GM19238 (cell line): ENCODE measurements around the gene SLC49A3.
A peak's percentile ranks its signal among the peaks of the same experiment; 100 is the strongest.

Experiments
- DNase-seq: peaks from one replicate; pipeline ENCODE4 v3.0.0; 2011; ENCODE audit warnings: low spot score; ENCODE audit not compliant: insufficient read length

Gene SLC49A3

DNA sequence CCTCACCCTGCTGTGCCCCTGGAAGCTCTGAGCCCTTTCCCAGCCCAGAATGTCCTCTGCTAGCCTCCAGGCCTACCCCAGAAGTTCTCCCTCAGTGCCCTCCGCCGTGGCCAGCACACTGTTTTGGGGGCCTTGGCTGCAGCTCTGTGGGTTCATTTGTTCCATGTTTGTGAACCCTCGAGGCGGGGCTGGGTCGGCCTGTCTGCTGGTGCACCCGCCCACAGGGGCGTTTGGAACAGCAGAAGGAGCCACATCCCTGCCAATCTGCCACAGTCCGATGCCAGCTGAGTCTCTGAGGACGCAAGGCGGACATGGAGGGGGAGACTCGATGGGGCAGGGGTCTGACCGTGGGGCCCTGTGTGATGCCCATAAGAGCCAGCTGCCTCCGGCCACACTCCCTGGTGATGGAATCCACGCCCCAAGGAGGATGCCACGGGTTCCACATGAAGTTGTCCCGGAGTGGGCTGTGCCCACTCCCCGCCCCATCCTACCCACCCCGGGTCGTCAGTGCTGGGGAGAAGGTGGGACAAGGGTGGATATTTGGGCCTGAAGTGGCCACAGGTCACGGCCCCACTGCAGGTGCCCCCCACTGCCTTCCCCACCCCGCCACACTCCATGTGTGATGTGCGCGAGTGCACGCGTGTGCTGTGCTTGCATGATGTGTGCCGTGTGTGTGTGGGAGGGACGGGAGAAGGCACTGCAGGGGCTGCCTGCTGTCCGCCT lies 22.0 kb downstream of the SLC49A3 start:
- DNase-seq: no peak

DNA sequence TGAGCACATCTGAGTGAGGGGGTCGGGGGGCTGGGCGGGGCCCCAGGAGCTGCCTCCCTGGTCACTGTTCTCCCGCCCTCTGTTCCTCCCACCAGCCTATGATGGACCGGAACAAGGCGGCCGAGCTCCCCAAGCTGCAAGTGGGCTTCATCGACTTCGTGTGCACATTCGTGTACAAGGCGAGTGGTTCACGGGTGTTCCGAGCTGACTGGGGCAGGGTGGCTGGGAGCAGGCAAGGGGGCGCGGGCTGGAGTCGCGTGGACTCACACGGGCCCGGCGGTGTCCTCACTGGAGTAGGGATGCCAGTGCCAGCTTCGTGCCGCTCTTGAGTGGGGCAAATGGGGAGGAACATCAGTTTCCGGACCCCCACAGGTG lies 22.5 kb downstream of the SLC49A3 start:
- DNase-seq: no peak

DNA sequence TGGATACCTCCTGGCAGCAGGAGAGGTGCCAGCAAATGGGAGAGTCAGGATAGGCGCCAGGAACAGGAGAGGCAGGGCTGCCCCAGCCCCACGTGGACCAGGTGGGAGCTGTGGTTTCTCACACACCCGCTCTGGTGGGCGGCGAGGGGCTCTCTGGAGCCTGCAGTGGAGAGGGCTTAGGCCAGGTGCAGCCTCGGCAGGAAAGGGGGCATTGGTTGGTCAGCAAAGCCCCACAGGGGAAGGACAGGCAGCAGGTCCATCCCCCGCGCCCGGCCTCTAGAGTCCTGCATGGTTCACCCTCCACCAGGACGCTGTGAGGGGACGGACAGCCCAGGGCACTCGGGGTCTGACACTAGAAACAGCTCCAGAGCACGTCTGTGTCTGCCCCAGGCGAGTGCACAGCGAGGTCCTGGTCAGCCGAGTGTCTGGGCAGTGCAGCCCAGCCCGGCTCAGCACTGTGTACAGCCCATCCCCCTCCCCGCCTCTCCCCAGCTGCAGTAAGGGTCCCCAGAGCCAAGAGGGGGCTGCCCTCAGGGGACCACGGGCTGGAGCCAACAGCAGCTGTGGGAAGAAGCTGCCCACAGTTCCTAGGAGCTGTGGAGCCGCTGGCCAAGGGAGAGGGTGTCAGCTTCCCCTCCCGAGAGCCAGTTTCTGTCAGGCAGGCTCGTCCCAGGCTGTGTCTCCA lies 23.1 kb downstream of the SLC49A3 start:
- DNase-seq: no peak

DNA sequence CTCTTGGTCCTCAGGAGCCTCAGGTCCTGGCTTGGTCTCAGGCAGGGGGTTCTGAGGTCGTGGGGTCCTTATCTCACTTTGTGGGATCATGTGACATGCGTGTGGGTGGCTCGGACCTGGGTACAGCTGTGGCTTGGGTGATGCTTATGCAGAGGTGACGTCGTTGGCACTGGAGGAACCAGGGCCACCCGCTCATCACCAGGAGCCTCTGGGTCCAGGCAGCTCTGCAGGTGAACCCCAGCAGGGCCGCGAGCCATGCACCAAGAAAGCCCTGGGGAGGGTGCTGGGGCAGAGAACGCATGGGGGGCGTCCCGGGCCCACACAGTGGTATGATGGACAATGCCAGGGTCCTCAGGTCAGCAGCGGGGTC lies 23.6 kb downstream of the SLC49A3 start:
- DNase-seq: no peak

DNA sequence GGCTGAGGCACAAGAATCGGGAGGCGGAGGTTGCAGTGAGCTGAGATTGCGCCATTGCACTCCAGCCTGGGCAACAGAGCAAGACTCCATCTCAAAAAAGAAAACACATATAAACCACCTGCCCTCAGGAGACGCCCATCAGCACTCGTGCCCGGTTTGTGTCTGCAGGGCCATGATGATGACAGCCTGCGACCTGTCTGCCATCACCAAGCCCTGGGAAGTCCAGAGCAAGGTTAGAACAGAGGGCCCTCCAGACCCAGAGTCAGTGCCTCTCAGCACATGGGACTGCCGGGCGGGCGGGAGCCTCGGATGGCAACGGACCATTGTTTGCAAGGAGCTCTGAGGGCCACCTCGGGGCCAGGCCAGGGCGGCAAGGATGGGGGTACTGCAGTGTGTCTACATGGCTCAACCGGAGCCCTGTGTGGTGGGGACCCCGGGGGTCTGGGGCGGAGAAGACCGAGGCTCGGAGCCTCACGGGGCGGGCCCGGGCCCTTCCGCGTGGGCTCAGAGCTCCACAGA lies 24.2 kb downstream of the SLC49A3 start:
- DNase-seq: no peak

DNA sequence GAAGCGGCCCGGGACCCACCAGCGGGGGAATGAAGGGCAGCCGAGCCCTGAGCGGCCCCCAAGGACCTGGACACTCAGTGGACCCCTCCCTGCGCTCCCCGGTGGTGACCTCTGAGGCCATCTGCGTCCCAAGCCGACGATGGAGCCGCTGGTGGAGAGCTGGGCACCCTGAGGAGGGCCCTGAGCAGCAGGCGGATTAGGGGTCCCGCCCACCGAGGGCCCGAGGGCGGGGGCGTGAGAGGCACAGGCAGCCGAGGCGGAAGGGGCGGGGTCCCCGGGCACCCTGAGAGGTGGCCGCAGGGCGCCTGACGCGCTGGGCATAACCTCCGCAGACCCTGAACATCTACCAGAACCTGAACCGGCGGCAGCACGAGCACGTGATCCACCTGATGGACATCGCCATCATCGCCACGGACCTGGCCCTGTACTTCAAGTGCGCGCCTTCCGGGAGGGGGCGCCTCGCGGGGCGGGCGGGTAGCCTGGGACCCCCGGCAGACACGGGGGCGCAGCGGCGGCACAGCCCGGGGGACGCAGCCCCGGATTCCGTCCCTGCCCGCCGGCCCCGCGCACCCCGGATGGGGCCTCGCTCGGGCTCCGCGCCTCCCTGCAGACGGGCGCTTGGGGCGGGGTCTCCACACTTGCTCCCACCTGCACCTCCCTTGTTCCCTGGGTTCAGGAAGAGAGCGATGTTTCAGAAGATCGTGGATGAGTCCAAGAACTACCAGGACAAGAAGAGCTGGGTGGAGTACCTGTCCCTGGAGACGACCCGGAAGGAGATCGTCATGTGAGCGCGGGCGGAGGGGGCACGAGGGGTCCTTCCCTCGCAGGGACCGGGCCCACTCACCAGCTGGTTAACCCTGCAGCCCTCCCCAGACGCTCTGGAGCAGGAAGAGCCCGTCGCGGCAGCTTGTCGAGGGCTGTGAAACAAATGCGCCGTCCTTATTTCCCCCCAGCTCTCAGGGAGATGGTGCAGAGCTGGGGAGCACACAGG lies 25.2 kb downstream of the SLC49A3 start:
- DNase-seq: peak; percentile 78

DNA sequence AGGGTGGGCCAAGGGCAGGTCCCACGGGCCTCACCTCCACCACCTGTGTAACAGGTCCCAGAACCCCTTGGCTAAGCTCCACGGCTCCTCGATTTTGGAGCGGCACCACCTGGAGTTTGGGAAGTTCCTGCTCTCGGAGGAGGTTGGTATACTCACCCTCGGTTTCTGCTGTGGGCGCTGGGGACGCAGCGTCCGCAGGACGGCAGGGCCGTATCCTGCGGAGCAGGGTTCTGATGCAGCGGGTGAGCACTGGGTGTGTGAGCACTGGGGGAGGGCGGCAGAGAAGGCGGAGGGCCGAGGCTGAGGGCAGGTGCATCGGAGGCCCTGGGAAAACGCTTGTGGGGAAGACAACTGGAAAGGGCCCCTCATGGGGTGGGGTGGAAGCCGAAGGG lies 25.9 kb downstream of the SLC49A3 start:
- DNase-seq: no peak

DNA sequence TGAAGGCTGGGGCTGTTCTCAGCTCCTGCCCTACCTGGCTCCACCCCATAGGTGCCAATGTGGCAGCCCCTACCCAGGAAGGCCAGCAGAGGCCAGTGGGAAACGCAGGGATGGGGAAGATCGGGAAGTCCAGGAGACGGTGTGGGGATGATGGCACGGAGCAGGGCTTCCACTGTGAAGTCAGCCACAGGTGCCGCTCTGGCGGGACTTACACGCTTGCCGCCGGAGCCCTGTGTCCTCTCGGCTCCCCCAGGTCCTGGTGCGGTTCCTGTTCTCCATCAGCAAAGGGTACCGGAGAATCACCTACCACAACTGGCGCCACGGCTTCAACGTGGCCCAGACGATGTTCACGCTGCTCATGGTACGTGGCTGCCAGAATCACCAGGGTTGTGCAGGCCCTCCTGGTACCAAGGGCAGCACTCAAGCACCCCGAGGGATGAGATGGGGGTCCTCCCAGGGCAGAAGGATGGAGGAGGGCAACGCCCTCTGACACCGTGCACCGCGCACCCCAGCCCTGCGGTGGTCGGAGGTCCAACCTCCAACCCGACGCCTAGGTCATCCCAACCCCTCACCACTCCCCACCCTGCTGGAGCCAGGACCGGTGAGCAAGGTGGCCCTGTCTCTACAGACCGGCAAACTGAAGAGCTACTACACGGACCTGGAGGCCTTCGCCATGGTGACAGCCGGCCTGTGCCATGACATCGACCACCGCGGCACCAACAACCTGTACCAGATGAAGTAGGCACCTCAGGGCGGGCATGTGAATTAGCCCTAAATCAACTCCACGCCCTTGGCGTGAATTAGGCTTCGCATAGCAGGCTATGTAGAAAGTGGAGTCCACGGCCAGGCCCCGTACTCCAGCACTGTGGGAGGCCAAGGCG lies 26.8 kb downstream of the SLC49A3 start:
- no peak for DNase-seq

DNA sequence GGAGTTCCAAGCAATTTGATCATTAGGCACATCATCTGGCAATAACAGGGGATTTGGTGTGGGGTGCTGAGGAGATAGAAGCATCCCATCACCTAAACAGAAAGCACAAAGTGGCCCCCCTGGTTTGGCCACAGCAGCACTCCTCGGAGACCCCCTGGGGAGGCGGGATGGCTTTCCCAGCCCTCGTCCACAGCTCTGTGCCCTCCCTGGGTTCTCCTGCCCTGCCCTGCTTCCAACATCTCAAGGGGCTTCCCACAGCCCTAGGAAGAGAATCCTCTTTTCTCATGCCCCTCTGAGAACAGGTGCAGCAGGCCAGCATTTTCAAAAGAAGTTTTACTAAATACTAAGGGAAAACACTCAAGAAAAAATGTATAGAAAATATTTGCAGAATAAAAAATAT lies 27.7 kb downstream of the SLC49A3 start:
- no peak for DNase-seq

DNA sequence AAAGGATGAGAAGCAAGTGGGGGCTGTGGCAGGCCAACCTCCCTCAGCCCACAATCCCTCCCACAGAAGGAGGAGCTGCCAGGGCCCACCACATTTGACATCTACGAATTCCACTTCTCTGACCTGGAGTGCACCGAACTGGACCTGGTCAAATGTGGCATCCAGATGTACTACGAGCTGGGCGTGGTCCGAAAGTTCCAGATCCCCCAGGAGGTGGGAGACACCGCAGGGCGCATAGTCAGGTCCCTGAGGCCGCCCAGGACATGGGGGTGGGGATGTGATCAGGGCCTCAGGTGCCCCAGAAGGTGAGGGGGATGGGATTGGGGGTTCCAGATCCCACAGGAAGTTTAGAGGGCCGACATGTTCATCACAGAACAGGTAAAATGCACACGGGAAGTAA lies 28.6 kb downstream of the SLC49A3 start:
- DNase-seq: no peak

DNA sequence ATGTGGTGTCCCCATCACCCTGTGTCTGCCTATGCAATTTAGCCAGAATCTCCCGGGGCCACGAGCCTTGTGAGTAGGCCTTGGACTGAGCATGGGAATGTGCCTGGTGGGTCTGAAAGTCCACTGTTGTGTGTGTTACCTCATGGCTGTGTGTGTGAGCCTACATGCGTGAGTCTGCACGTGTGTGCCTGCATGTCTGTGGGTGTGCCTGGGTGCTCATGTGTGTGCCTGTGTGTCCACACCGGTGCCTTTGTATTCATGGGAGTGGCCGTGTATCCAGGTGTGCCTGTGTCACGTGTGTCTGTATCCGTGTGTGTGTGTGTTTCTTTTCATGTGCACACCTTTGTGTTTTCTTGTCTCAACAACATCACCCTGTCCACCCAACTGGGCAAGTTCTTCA lies 29.1 kb downstream of the SLC49A3 start:
- DNase-seq: no peak

DNA sequence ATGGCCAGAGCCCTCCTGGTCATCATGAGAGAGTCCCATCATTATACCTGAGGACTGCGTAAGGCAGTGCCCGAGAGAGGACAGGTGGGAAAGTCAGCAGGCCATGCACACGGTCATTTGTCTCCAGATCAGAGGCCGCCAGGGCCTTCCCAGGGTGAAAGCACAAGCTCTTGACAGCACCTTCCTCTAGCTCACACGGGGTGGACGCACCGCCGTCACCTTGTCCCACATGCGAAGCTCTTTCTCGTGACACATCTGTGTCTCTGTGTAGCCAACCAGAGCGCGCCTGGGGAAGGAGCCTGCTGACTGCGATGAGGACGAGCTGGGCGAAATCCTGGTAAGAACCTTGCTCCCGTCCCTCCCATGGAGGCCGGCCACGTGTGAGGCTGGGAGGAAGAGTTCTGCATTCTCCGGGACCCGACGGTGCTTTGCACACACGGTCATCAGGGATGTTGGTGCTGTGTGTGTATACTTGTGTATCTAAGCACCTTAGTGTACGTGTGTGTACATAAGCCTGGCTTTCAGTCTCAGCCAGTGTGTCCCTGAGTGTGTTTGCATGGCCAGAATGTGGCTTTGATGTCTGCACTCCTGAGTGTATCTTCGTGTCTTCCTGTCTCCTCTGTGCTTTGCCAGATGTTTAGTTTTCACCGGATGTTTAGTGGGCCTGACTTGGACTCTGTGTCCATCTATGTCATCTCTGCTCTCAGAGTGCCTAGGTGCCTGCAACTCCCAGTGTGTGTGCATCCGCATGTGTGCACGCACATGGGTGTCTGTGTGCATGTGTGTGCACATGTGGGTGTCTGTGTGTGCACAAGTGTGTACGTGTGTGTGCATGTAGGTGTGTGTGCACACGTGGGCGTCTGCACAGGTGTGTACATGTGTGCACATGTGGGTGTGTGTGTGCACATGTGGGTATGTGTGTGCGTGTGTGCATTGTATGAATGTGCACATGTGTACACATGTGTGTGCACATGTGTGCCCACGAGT lies 30.0 kb downstream of the SLC49A3 start:
- DNase-seq: no peak

DNA sequence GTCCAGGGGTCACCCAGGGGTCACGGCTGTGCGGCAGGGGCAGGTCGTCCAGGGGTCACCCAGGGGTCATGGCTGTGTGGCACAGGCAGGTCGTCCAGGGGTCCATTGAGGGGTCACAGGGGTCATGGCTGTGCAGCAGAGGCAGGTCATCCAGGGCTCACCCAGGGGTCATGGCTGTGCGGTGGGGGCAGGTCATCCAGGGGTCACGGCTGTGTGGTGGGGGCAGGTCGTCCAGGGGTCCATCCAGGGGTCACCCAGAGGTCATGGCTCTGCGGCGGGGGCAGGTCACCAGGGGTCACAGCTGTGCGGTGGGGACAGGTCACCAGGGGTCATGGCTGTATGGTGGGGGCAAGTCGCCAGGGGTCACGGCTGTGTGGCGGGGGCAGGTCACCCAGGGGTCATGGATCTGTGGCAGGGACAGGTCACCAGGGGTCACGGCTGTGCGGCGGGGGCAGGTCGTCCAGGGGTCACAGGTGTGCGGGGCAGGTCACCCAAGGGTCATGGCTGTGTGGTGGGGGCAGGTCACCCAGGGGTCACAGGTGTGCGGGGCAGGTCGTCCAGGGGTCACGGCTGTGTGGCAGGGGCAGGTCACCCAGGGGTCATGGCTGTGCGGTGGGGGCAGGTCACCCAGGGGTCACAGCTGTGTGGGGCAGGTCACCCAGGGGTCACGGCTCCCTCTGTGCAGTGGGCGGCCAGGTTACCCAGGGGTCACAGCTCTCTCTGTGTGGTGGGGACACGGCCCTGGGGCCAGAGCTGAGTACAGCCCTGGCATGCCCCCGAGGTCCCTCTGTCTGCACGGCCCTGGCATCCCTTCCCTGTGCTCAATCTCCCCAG lies 30.9 kb downstream of the SLC49A3 start:
- DNase-seq: no peak

DNA sequence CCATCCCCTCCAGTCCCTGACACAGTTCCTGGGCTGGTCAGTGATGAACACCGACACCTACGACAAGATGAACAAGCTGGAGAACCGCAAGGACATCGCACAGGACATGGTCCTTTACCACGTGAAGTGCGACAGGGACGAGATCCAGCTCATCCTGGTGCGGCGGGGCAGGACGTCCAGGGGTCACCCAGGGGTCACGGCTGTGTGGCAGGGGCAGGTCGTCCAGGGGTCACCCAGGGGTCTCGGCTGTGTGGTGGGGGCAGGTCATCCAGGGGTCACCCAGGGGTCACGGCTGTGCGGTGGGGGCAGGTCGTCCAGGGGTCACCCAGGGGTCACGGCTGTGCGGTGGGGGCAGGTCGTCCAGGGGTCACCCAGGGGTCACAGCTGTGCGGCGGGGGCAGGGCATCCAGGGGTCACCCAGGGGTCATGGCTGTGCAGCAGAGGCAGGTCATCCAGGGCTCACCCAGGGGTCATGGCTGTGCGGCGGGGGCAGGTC lies 31.6 kb downstream of the SLC49A3 start:
- DNase-seq: no peak

DNA sequence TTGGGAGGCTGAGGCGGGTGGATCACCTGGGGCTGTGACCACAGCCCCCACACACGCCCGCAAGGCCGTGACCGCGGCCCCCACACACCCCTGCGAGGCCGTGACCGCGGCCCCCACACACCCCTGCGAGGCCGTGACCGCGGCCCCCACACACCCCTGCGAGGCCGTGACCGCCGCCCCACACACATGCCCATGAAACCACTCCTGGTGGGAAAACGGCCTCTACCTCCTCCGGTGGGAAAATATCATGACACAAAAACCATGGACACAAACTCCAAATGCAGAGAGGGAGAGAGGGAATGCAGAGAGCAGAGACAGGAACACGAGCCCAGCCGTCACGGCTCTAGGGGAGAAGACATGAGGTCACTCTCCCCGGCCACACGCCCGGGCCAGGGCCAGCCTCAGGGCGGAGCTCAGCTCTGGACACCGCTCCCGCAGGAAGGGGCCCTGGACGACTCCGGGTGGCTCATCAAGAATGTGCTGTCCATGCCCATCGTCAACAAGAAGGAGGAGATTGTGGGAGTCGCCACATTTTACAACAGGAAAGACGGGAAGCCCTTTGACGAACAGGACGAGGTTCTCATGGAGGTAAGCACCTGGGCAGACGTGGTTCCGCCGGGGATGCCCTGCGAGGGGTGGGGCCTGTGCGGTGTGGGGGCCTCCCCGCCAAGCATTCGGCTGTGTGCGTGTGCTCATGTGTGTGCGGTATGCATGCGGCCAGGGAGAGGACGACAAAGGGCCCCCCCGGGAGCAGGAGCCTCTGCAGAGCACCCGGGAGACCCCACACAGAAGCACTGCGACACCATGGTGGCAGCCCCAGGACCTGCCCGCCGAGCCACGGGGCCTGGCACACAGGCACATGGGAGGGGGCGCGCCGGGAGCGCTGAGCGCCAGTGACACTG lies 32.3 kb downstream of the SLC49A3 start:
- no peak for DNase-seq

DNA sequence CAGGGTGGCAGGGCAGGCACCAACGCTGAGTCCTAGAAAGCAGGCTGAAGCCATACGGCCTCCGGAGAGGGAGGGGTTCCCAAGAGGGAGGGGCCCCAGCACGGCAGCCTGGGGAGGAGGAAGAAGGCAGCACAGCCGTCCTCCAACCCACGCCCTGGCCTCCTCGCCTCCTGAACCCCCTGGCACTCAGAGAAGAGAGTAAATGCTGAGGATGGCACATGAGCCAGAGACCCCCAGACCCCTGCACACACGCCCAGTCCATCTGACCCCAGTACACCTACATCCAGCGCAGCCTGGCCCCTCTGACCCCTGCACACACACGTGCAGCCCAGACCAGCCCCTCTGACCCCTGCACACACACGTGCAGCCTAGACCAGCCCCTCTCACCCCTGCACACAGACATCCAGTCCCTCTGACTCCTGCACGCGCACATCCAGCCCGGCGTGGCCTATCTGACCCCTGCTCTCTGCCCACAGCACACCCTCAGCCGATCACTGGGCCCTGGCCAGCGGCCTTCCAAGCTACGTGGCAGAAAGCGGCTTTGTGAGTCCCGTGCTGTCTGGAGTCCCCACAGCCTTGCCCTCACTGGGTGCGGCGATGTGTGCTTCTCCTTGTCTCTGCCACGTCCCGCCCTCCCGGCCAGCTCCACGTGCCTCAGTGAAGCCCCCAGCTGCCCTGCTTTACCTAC lies 33.3 kb downstream of the SLC49A3 start:
- DNase-seq: no peak

DNA sequence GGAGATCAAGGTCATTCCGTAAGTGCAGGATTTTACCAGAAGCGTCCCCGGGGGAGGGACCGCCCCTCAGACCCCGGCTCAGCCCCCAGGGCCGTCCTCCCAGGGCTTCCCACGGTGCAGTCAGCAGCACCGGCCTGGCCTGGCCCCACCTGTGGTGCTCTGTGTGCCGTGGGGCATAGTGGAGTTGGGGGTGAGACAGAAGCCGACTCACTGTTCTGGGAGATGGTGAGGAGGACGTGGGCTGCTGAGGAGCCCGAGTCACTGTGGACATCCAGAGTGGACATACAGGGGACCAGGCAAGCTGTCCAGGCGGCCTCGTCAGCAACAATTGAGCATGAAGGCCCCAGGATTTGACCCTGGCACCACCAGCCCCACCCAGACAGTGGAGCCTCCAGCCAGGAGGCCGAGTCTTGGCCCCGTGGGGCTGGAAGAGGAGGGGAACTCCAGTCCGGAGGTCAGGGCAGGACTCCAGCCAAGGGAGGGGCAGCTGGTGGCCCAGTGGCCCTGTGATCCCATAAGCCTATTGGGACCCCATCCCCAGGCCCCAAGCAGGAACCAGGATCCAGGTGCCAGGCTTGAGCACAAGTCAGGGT lies 34.0 kb downstream of the SLC49A3 start:
- no peak for DNase-seq
